WTC11 (cell line): ENCODE measurements around the gene KCNIP4. TPM values are rescaled to one million over a fixed set of nuclear protein-coding genes. Genes with fewer than 3 reads are reported as not detected.

Experiments used
- ATAC-seq: fragments of 200-7000 bp; cut with Tn5 transposase; 2 replicates; pipeline ENCODE4 v1.10.0; 2021; ENCODE audit warnings: mild to moderate bottlenecking, moderate library complexity
- CTCF ChIA-PET: fragments of 300-600 bp; sonication (Branson Sonifier 250); formaldehyde crosslinking; loops from one replicate; lab custom pipeline; 2021; ENCODE audit warnings: antibody characterized with exemption; lab: Charles Lee
- POLR2A ChIA-PET: fragments of 350-600 bp; sonication (Branson Sonifier 250); formaldehyde crosslinking; loops from one replicate; lab custom pipeline; 2021; ENCODE audit warnings: antibody characterized with exemption; lab: Charles Lee
- DNase-seq: peaks from one replicate; pipeline ENCODE4 v3.0.0; 2021; ENCODE audit warnings: low spot score
- H3K27ac Mint-ChIP-seq: 2 replicates; pipeline ENCODE4 v1.8.0; 2021; ENCODE audit warnings: mixed read lengths
- H3K27me3 Mint-ChIP-seq: 2 replicates; pipeline ENCODE4 v1.8.0; 2021; ENCODE audit warnings: low read depth, mild to moderate bottlenecking, moderate library complexity, mixed read lengths
- H3K36me3 Mint-ChIP-seq: 2 replicates; pipeline ENCODE4 v1.8.0; 2021; ENCODE audit warnings: mixed read lengths
- H3K4me1 Mint-ChIP-seq: 2 replicates; pipeline ENCODE4 v1.8.0; 2022; ENCODE audit warnings: mixed read lengths
- H3K4me3 Mint-ChIP-seq: 2 replicates; pipeline ENCODE4 v1.8.0; 2021; ENCODE audit warnings: mild to moderate bottlenecking, moderate library complexity, mixed read lengths
- H3K9me3 Mint-ChIP-seq: 2 replicates; pipeline ENCODE4 v1.8.0; 2021; ENCODE audit warnings: mixed read lengths
- FOXP1 ChIP-seq: sonication (generic); formaldehyde crosslinking; IDR thresholded peaks from 2 replicates; pipeline ENCODE4 v1.8.0; 2022; ENCODE audit warnings: missing genetic modification reagents, mild to moderate bottlenecking, moderate library complexity, borderline replicate concordance
- OVOL2 ChIP-seq: fragments of 250-450 bp; sonication (Bioruptor Pico); IDR thresholded peaks from 2 replicates; pipeline ENCODE4 v1.9.0; 2021; ENCODE audit warnings: mild to moderate bottlenecking, borderline replicate concordance
- RELA ChIP-seq: sonication (generic); formaldehyde crosslinking; IDR thresholded peaks from 2 replicates; pipeline ENCODE4 v1.8.1; 2022; ENCODE audit warnings: missing genetic modification reagents, mild to moderate bottlenecking, borderline replicate concordance
- TP53 ChIP-seq: sonication (generic); formaldehyde crosslinking; IDR thresholded peaks from 2 replicates; pipeline ENCODE4 v1.8.1; 2023; ENCODE audit warnings: mild to moderate bottlenecking, missing genetic modification reagents
- ZNF232 ChIP-seq: sonication (generic); formaldehyde crosslinking; IDR thresholded peaks from 2 replicates; pipeline ENCODE4 v1.8.0; 2022; ENCODE audit warnings: mild to moderate bottlenecking, missing genetic modification reagents
- ZNF416 ChIP-seq: fragments of 250-450 bp; sonication (Bioruptor Pico); IDR thresholded peaks from 2 replicates; pipeline ENCODE4 v1.9.0; 2021; ENCODE audit warnings: mild to moderate bottlenecking, inconsistent platforms
- total RNA-seq: library from RNA; stranded (reverse); gene quantifications from 3 replicates; pipeline ENCODE4 v1.2.3, GENCODE V29; 2021
- TF ChIP-seq, protein P1 (sequence below): sonication (generic); formaldehyde crosslinking; IDR thresholded peaks from 2 replicates; pipeline ENCODE4 v1.8.1; 2022; ENCODE audit warnings: mild to moderate bottlenecking, missing genetic modification reagents, moderate library complexity, borderline replicate concordance
- TF ChIP-seq, protein P2 (sequence below): fragments of 200-600 bp; IDR thresholded peaks from 2 replicates; pipeline ENCODE4 v1.8.0; 2022; ENCODE audit warnings: antibody characterized with exemption
- TF ChIP-seq, protein P3 (sequence below): sonication (generic); formaldehyde crosslinking; IDR thresholded peaks from 2 replicates; pipeline ENCODE4 v1.8.0; 2022; ENCODE audit warnings: missing genetic modification reagents
- TF ChIP-seq, protein P4 (sequence below): sonication (generic); formaldehyde crosslinking; IDR thresholded peaks from 2 replicates; pipeline ENCODE4 v1.8.0; 2022; ENCODE audit warnings: mild to moderate bottlenecking, missing genetic modification reagents
- TF ChIP-seq, protein P5 (sequence below): fragments of 250-450 bp; sonication (Bioruptor Pico); IDR thresholded peaks from 2 replicates; pipeline ENCODE4 v1.8.0; 2021; ENCODE audit warnings: mild to moderate bottlenecking
- TF ChIP-seq, protein P6 (sequence below): sonication (generic); formaldehyde crosslinking; IDR thresholded peaks from 2 replicates; pipeline ENCODE4 v1.8.1; 2023; ENCODE audit warnings: mild to moderate bottlenecking, missing genetic modification reagents, borderline replicate concordance
- TF ChIP-seq, protein P7 (sequence below): sonication (generic); formaldehyde crosslinking; IDR thresholded peaks from 2 replicates; pipeline ENCODE4 v1.8.1; 2022; ENCODE audit warnings: low read depth, missing genetic modification reagents, borderline replicate concordance

KCNIP4 gene
- total RNA-seq, 1 experiment from 2014 or later = not detected

DNA sequence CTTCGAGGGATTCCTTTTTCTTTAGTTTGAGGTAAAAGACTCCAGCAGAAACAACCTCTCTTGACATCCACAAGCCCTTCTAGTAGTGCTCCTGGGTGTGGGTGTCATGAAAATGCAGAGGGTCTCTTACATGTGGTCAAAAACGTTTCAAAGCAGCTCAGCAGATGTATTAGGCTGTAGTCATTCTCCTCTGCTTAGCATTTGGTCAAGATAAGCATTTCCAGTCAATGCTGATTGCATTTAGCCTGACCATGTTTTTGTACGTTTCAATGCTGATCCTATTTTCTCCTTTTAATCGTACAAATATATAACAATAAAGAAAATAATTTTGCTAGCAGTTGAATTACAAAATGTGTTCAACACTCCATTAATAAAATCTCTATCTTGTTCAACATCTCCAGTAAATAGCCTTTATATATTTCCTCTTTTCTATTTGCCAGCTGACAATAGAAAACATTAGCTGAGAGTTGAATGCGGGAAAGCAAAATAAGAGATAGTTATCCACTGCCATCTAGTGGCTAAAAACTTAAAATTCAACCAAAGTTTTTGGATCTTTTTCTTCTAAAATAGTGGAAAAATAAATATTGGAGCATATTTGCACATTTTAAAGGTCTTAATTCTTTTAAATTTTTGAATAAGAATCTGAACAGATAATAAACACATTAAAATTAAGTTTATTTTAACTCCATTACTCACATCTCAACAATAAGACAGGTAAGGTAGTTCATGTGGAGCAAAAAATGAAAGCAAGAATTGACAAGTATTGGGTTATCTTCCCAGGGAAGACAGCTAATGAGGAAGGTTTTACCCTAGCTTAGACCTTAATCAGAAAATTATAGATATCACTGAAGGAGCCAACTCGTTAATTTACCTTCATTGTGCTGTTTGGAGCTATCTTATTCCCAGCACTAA is 1263.5 kb downstream of the KCNIP4 start:
- Mint-ChIP-seq H3K27ac (no peak overlapping the region), H3K9me3 (peaks cover 5% of the 10 kb centered on the region), H3K36me3 (peaks cover 3% of the 10 kb centered on the region; the same call in 1 of the 2 replicates), H3K27me3 (no peaks in the 10 kb centered on the region), H3K4me1 (peaks cover 3% of the 10 kb centered on the region; the same call in 1 of the 2 replicates), H3K4me3 (no peak overlapping the region)
- ChIA-PET CTCF (interaction anchor here (0.8 to 1.6 kb wide), 13 partner anchors 13 to 373 kb away, joined by 3 to 8 read pairs (median 4); no protein-coding TSS in a partner anchor), POLR2A (no interaction called here)
- TF ChIP-seq, protein P1, sequence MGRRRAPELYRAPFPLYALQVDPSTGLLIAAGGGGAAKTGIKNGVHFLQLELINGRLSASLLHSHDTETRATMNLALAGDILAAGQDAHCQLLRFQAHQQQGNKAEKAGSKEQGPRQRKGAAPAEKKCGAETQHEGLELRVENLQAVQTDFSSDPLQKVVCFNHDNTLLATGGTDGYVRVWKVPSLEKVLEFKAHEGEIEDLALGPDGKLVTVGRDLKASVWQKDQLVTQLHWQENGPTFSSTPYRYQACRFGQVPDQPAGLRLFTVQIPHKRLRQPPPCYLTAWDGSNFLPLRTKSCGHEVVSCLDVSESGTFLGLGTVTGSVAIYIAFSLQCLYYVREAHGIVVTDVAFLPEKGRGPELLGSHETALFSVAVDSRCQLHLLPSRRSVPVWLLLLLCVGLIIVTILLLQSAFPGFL (CRISPR knock-in tag) = no peak
- TF ChIP-seq, protein P2, sequence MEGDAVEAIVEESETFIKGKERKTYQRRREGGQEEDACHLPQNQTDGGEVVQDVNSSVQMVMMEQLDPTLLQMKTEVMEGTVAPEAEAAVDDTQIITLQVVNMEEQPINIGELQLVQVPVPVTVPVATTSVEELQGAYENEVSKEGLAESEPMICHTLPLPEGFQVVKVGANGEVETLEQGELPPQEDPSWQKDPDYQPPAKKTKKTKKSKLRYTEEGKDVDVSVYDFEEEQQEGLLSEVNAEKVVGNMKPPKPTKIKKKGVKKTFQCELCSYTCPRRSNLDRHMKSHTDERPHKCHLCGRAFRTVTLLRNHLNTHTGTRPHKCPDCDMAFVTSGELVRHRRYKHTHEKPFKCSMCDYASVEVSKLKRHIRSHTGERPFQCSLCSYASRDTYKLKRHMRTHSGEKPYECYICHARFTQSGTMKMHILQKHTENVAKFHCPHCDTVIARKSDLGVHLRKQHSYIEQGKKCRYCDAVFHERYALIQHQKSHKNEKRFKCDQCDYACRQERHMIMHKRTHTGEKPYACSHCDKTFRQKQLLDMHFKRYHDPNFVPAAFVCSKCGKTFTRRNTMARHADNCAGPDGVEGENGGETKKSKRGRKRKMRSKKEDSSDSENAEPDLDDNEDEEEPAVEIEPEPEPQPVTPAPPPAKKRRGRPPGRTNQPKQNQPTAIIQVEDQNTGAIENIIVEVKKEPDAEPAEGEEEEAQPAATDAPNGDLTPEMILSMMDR = peak; percentile 41; the same call in 1 of the 2 replicates
- ATAC-seq (no peak), DNase-seq (no peak)

DNA sequence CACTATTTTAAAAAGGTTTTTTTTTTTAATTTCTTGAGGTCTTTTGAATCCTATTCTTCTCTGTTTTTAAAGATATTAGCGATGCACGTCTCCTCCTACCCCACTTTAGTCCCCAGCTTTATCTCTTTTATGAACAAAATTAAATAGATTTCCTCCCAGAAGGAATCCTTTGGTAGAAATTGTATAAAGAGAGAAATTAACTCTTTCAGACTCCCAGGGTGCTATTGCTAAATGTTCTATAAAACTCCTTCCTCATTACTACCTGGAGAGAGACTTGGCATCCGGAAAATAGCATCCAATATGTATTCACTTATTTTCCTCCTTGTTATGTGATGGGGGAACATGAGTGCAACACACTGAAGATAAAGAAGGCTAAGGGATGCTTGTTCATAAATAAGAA is 1264.8 kb downstream of the KCNIP4 start:
- peaks cover 5% of the 10 kb centered on the region for H3K9me3 Mint-ChIP-seq
- no peak for ATAC-seq
- peaks cover 3% of the 10 kb centered on the region; the same call in 1 of the 2 replicates for H3K4me1 Mint-ChIP-seq
- no peaks in the 10 kb centered on the region for H3K27me3 Mint-ChIP-seq
- TF ChIP-seq ZNF232 (CRISPR knock-in tag) = no peak
- TF ChIP-seq, protein P3, sequence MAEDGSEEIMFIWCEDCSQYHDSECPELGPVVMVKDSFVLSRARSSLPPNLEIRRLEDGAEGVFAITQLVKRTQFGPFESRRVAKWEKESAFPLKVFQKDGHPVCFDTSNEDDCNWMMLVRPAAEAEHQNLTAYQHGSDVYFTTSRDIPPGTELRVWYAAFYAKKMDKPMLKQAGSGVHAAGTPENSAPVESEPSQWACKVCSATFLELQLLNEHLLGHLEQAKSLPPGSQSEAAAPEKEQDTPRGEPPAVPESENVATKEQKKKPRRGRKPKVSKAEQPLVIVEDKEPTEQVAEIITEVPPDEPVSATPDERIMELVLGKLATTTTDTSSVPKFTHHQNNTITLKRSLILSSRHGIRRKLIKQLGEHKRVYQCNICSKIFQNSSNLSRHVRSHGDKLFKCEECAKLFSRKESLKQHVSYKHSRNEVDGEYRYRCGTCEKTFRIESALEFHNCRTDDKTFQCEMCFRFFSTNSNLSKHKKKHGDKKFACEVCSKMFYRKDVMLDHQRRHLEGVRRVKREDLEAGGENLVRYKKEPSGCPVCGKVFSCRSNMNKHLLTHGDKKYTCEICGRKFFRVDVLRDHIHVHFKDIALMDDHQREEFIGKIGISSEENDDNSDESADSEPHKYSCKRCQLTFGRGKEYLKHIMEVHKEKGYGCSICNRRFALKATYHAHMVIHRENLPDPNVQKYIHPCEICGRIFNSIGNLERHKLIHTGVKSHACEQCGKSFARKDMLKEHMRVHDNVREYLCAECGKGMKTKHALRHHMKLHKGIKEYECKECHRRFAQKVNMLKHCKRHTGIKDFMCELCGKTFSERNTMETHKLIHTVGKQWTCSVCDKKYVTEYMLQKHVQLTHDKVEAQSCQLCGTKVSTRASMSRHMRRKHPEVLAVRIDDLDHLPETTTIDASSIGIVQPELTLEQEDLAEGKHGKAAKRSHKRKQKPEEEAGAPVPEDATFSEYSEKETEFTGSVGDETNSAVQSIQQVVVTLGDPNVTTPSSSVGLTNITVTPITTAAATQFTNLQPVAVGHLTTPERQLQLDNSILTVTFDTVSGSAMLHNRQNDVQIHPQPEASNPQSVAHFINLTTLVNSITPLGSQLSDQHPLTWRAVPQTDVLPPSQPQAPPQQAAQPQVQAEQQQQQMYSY (CRISPR knock-in tag) = no peak
- TF ChIP-seq, protein P4, sequence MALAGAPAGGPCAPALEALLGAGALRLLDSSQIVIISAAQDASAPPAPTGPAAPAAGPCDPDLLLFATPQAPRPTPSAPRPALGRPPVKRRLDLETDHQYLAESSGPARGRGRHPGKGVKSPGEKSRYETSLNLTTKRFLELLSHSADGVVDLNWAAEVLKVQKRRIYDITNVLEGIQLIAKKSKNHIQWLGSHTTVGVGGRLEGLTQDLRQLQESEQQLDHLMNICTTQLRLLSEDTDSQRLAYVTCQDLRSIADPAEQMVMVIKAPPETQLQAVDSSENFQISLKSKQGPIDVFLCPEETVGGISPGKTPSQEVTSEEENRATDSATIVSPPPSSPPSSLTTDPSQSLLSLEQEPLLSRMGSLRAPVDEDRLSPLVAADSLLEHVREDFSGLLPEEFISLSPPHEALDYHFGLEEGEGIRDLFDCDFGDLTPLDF (CRISPR knock-in tag) = no peak
- TF ChIP-seq, protein P5, sequence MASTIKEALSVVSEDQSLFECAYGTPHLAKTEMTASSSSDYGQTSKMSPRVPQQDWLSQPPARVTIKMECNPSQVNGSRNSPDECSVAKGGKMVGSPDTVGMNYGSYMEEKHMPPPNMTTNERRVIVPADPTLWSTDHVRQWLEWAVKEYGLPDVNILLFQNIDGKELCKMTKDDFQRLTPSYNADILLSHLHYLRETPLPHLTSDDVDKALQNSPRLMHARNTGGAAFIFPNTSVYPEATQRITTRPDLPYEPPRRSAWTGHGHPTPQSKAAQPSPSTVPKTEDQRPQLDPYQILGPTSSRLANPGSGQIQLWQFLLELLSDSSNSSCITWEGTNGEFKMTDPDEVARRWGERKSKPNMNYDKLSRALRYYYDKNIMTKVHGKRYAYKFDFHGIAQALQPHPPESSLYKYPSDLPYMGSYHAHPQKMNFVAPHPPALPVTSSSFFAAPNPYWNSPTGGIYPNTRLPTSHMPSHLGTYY = no peak
- TF ChIP-seq, all 79 proteins: peak for 0
- no peak for DNase-seq
- POLR2A ChIA-PET = no interaction called here
- CTCF ChIA-PET = interaction anchor here (1.6 kb wide), 1 partner anchor 252 kb away, joined by 7 read pairs; no protein-coding TSS in a partner anchor
- Mint-ChIP-seq H3K4me3 (no peak overlapping the region), H3K27ac (no peak overlapping the region), H3K36me3 (peaks cover 3% of the 10 kb centered on the region; the same call in 1 of the 2 replicates)

DNA sequence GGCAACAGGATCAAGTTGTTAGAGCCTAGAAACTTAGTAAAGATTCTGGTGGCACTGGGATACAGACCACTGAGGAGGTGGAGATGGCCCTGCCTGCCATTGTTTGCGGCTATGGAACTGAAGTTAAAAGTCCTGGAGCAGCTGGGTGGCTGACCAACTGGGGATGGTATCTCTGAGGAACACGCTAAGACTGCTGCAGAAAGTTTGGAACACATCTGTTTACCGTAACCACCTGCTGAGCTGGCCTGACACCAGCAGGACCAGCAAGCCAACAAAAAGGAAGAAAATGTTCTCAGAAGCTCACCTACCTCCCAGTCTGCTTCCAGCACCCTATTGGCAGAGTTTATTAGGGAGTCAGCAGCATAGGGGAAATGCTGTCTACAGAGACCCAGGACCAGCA is 1265.7 kb downstream of the KCNIP4 start:
- ATAC-seq (no peak), DNase-seq (no peak)
- Mint-ChIP-seq H3K4me3 (no peak overlapping the region), H3K36me3 (peaks cover 5% of the 10 kb centered on the region), H3K4me1 (peaks cover 10% of the 10 kb centered on the region), H3K27me3 (no peaks in the 10 kb centered on the region), H3K27ac (no peak overlapping the region), H3K9me3 (peaks cover 12% of the 10 kb centered on the region)
- CTCF ChIA-PET = no interaction called here
- POLR2A ChIA-PET = no interaction called here
- no peak for TF ChIP-seq FOXP1 (CRISPR knock-in tag)
- no peak for TF ChIP-seq TP53 (CRISPR knock-in tag)
- no peak for TF ChIP-seq ZNF416 (CRISPR knock-in tag)
- TF ChIP-seq, protein P6, sequence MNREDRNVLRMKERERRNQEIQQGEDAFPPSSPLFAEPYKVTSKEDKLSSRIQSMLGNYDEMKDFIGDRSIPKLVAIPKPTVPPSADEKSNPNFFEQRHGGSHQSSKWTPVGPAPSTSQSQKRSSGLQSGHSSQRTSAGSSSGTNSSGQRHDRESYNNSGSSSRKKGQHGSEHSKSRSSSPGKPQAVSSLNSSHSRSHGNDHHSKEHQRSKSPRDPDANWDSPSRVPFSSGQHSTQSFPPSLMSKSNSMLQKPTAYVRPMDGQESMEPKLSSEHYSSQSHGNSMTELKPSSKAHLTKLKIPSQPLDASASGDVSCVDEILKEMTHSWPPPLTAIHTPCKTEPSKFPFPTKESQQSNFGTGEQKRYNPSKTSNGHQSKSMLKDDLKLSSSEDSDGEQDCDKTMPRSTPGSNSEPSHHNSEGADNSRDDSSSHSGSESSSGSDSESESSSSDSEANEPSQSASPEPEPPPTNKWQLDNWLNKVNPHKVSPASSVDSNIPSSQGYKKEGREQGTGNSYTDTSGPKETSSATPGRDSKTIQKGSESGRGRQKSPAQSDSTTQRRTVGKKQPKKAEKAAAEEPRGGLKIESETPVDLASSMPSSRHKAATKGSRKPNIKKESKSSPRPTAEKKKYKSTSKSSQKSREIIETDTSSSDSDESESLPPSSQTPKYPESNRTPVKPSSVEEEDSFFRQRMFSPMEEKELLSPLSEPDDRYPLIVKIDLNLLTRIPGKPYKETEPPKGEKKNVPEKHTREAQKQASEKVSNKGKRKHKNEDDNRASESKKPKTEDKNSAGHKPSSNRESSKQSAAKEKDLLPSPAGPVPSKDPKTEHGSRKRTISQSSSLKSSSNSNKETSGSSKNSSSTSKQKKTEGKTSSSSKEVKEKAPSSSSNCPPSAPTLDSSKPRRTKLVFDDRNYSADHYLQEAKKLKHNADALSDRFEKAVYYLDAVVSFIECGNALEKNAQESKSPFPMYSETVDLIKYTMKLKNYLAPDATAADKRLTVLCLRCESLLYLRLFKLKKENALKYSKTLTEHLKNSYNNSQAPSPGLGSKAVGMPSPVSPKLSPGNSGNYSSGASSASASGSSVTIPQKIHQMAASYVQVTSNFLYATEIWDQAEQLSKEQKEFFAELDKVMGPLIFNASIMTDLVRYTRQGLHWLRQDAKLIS = no peak
- TF ChIP-seq OVOL2 (CRISPR knock-in tag) = no peak
- TF ChIP-seq, protein P7, sequence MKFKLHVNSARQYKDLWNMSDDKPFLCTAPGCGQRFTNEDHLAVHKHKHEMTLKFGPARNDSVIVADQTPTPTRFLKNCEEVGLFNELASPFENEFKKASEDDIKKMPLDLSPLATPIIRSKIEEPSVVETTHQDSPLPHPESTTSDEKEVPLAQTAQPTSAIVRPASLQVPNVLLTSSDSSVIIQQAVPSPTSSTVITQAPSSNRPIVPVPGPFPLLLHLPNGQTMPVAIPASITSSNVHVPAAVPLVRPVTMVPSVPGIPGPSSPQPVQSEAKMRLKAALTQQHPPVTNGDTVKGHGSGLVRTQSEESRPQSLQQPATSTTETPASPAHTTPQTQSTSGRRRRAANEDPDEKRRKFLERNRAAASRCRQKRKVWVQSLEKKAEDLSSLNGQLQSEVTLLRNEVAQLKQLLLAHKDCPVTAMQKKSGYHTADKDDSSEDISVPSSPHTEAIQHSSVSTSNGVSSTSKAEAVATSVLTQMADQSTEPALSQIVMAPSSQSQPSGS = no peak
- TF ChIP-seq RELA = no peak
